Endothelial cell of umbilical vein (primary cell): Measurements from ENCODE around the gene MIA. TPM values are rescaled to one million over a fixed set of nuclear protein-coding genes. Genes with fewer than 3 reads are reported as not detected.

Experiments used
- BruUV-seq: library from RNA; stranded (reverse); fragments of 400-500 nt; replicated peaks from 2 replicates; lab custom pipeline; 2021; lab: Mats Ljungman, UMichigan
- CTCF ChIA-PET: fragments of 300-600, 350-600 bp; sonication (Branson Sonifier 250); formaldehyde crosslinking; loops from one replicate; lab custom pipeline; 2021; ENCODE audit warnings: antibody characterized with exemption, inconsistent platforms; lab: Charles Lee
- POLR2A ChIA-PET: fragments of 300-600, 350-600 bp; sonication (Branson Sonifier 250); formaldehyde crosslinking; loops from one replicate; lab custom pipeline; 2021; ENCODE audit warnings: antibody characterized with exemption, inconsistent platforms; lab: Charles Lee
- DNase-seq: peaks from one replicate; pipeline ENCODE4 v3.0.0-alpha.2; 2011; ENCODE audit warnings: low read depth, low spot score
- FAIRE-seq: peaks from 2 replicates; lab custom pipeline; 2011; peaks lifted over from hg19 to GRCh38; lab: Jason Lieb, UNC
- H2AFZ ChIP-seq: 2 replicates; pipeline ENCODE4 v1.6.0; 2012; ENCODE audit warnings: low read depth, low read length, control low read depth, inconsistent platforms
- H3K27ac ChIP-seq: 2 replicates; pipeline ENCODE4 v1.5.1; 2011; ENCODE audit warnings: low read depth, mild to moderate bottlenecking, control low read depth, low read length, moderate library complexity; ENCODE audit not compliant: insufficient read depth
- H3K27me3 ChIP-seq, 2 experiments: 2 replicates each; pipeline versions ENCODE4 v1.6.0 to v1.6.1; 2011; ENCODE audit warnings: low read length in 2 of 2, mixed read lengths in 1 of 2; ENCODE audit not compliant: control insufficient read depth in 2 of 2, insufficient read depth in 2 of 2
- H3K36me3 ChIP-seq, 2 experiments: 2 replicates in 1 of 2; 3 replicates in 1 of 2; pipeline ENCODE4 v1.5.1; 2011; ENCODE audit warnings: low read length in 2 of 2, mild to moderate bottlenecking in 1 of 2, moderate library complexity in 1 of 2; ENCODE audit not compliant: control insufficient read depth in 2 of 2, insufficient read depth in 2 of 2; ENCODE audit errors: extremely low read depth in 1 of 2
- H3K4me1 ChIP-seq: 3 replicates; pipeline ENCODE4 v1.5.1; 2011; ENCODE audit warnings: mild to moderate bottlenecking, low read length; ENCODE audit not compliant: control insufficient read depth, insufficient read depth; ENCODE audit errors: extremely low read depth
- H3K4me2 ChIP-seq: 2 replicates; pipeline ENCODE4 v1.6.1; 2011; ENCODE audit warnings: low read length, control low read depth, mixed read lengths; ENCODE audit not compliant: insufficient read depth
- H3K4me3 ChIP-seq, 3 experiments: fragments of 200-600 bp in 1 of 3; sonication (generic), shearing (Covaris generic) in 1 of 3; replicated peaks in 1 of 3; 2 replicates each; pipeline ENCODE4 v1.5.1; 2011 to 2016; ENCODE audit warnings: control low read depth in 3 of 3, low read length in 3 of 3, mild to moderate bottlenecking in 2 of 3, inconsistent platforms in 1 of 3, low read depth in 1 of 3, moderate library complexity in 1 of 3; ENCODE audit not compliant: insufficient read depth in 1 of 3
- H3K79me2 ChIP-seq: 2 replicates; pipeline ENCODE4 v1.6.0; 2012; ENCODE audit warnings: low read length, inconsistent platforms; ENCODE audit not compliant: control insufficient read depth, insufficient read depth
- H3K9ac ChIP-seq: replicated peaks from 2 replicates; pipeline ENCODE3; 2011; ENCODE audit warnings: low read length, control low read depth; ENCODE audit not compliant: insufficient read depth; ENCODE audit errors: extremely low read depth
- H3K9me1 ChIP-seq: replicated peaks from 3 replicates; pipeline ENCODE4 v1.6.0; 2011; ENCODE audit warnings: mild to moderate bottlenecking, low read length; ENCODE audit not compliant: control insufficient read depth, insufficient read depth; ENCODE audit errors: extremely low read depth
- H3K9me3 ChIP-seq: replicated peaks from 2 replicates; pipeline ENCODE4 v1.5.1; 2012; ENCODE audit warnings: low read length, inconsistent platforms; ENCODE audit not compliant: control insufficient read depth, insufficient read depth
- H4K20me1 ChIP-seq: replicated peaks from 2 replicates; pipeline ENCODE3; 2011; ENCODE audit warnings: mild to moderate bottlenecking, low read length; ENCODE audit not compliant: control insufficient read depth, insufficient read depth; ENCODE audit errors: extremely low read depth
- EZH2 ChIP-seq: IDR thresholded peaks from 2 replicates; pipeline ENCODE4 v1.6.1; 2012; ENCODE audit warnings: borderline replicate concordance, low read depth, mild to moderate bottlenecking, moderate library complexity, low read length, inconsistent platforms; ENCODE audit not compliant: severe bottlenecking
- FOS ChIP-seq: IDR thresholded peaks from 2 replicates; pipeline ENCODE4 v1.6.1; 2011; ENCODE audit warnings: mild to moderate bottlenecking, low read length, moderate library complexity, borderline replicate concordance; ENCODE audit not compliant: insufficient read depth
- GATA2 ChIP-seq: IDR thresholded peaks from 2 replicates; pipeline ENCODE4 v1.7.0; 2011; ENCODE audit warnings: low read depth, mild to moderate bottlenecking, moderate library complexity, mixed read lengths, low read length; ENCODE audit not compliant: insufficient read length, insufficient read depth
- JUN ChIP-seq: IDR thresholded peaks from 2 replicates; pipeline ENCODE4 v1.6.1; 2011; ENCODE audit warnings: borderline replicate concordance, low read depth; ENCODE audit not compliant: insufficient read length, insufficient read depth
- MYC ChIP-seq: IDR thresholded peaks from one replicate; pipeline ENCODE4 v1.6.1; 2011; ENCODE audit warnings: mild to moderate bottlenecking, low read depth, low read length
- POLR2A ChIP-seq: IDR thresholded peaks from 2 replicates; pipeline ENCODE4 v1.6.1; 2012; ENCODE audit warnings: low read depth, mild to moderate bottlenecking, control low read depth, low read length
- POLR2AphosphoS5 ChIP-seq: IDR thresholded peaks from 2 replicates; pipeline ENCODE4 v1.6.1; 2012; ENCODE audit warnings: low read depth, mild to moderate bottlenecking, control low read depth, low read length, moderate library complexity; ENCODE audit not compliant: insufficient read depth
- dilution Hi-C: fragments of 300-500 bp; cut with MboI; formaldehyde crosslinking; loops from one replicate; pipeline ENCODE4 v1.15.0; 2019; ENCODE audit warnings: low sequenced_read_pairs; ENCODE audit not compliant: extremely low pct_ligation_motif_present
- intact Hi-C: fragments of 100-400 bp; cut with micrococcal nuclease; formaldehyde crosslinking; loops from one replicate; pipeline ENCODE4 v1.10.0; 2022
- polyA plus RNA-seq, 4 experiments: library from polyadenylated mRNA; depleted of rRNA in 3 of 4; stranded (reverse) in 3 of 4; unstranded in 1 of 4; fragments of >200 nt; gene quantifications; 2 replicates each; pipeline versions ENCODE4 v1.2.1 to v1.2.3, GENCODE V29; 2011 to 2012; ENCODE audit warnings: missing spikeins in 1 of 4
- total RNA-seq: library from RNA; stranded (reverse); gene quantifications from 2 replicates; pipeline ENCODE4 v1.2.3, GENCODE V29; 2021
- TF ChIP-seq, protein P1 (sequence below), 2 donors: IDR thresholded peaks; 1 replicate in 1 of 2; 2 replicates in 1 of 2; pipeline ENCODE4 v1.5.1; 2011; ENCODE audit warnings: low read length in 2 of 2, mild to moderate bottlenecking in 2 of 2, moderate library complexity in 2 of 2, control low read depth in 1 of 2, inconsistent platforms in 1 of 2, low read depth in 1 of 2; ENCODE audit not compliant: insufficient read depth in 1 of 2; ENCODE audit errors: extremely low read depth in 1 of 2
- TF ChIP-seq, protein P2 (sequence below): IDR thresholded peaks from 2 replicates; pipeline ENCODE4 v1.6.1; 2011; ENCODE audit not compliant: insufficient read depth, insufficient read length

MIA gene
- total and polyA plus RNA-seq, 2 donors (not counting 3 experiments of a cell fraction or from before 2014, with no cell fraction given) = 0.32 TPM; not detected in 1

DNA sequence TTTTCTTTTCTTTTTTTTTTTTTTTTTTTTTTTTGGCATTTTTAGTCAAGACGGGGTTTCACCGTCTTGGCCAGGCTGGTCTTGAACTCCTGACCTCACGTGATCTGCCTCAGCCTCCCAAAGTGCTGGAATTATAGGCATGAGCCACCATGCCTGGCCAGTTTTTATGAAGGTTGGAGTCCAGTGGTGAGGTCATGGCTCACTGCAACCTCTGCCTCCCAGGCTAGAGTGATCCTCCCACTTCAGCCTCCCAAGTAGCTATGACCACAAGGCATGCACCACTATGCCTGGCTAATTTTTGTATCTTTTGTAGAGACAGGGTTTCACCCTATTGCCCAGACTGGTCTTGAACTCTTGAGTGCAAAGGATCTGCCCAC is 20.1 kb upstream of the MIA start:
- ChIA-PET CTCF (interaction anchor here (1.7 kb wide), 1 partner anchor 22 kb away, joined by 7 read pairs; the partner anchor contains the start of gene RAB4B), POLR2A (interaction anchor here (0.5 kb wide), 1 partner anchor 354 kb away, joined by 7 read pairs; no protein-coding TSS in a partner anchor)

More for the DNA sequence above, 20.1 kb upstream of the MIA start:
- no peak overlapping the region for H3K9ac ChIP-seq
- H3K4me3 ChIP-seq = no peak overlapping the region
- no peak overlapping the region for H2AFZ ChIP-seq
- no peaks in the 10 kb centered on the region for H4K20me1 ChIP-seq
- peaks cover 24% of the 10 kb centered on the region for H3K4me1 ChIP-seq
- H3K27me3 ChIP-seq = no peaks in the 10 kb centered on the region
- H3K4me2 ChIP-seq = no peak overlapping the region
- no peaks in the 10 kb centered on the region for H3K9me1 ChIP-seq
- TF ChIP-seq JUN (no peak), MYC (no peak), GATA2 (no peak), POLR2AphosphoS5 (no peak), EZH2 (no peak), FOS (no peak), POLR2A (no peak)
- TF ChIP-seq, protein P1, sequence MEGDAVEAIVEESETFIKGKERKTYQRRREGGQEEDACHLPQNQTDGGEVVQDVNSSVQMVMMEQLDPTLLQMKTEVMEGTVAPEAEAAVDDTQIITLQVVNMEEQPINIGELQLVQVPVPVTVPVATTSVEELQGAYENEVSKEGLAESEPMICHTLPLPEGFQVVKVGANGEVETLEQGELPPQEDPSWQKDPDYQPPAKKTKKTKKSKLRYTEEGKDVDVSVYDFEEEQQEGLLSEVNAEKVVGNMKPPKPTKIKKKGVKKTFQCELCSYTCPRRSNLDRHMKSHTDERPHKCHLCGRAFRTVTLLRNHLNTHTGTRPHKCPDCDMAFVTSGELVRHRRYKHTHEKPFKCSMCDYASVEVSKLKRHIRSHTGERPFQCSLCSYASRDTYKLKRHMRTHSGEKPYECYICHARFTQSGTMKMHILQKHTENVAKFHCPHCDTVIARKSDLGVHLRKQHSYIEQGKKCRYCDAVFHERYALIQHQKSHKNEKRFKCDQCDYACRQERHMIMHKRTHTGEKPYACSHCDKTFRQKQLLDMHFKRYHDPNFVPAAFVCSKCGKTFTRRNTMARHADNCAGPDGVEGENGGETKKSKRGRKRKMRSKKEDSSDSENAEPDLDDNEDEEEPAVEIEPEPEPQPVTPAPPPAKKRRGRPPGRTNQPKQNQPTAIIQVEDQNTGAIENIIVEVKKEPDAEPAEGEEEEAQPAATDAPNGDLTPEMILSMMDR (IDR thresholded peaks at IDR 0.05; ENCODE audit: extremely low read depth in 1 of 2, insufficient read depth in 1 of 2, low read depth in 1 of 2, low read length in 2 of 2) = no peak
- TF ChIP-seq, protein P2, sequence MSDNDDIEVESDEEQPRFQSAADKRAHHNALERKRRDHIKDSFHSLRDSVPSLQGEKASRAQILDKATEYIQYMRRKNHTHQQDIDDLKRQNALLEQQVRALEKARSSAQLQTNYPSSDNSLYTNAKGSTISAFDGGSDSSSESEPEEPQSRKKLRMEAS = no peak
- no TSS peak for BruUV-seq
- no peak overlapping the region for H3K27ac ChIP-seq
- DNase-seq (no peak), FAIRE-seq (no peak)
- intact Hi-C loops = no loop called here
- H3K36me3 ChIP-seq = peaks cover 18 to 29% of the 10 kb centered on the region in 2 experiments
- peaks cover 77% of the 10 kb centered on the region for H3K79me2 ChIP-seq
- H3K9me3 ChIP-seq = no peaks in the 10 kb centered on the region
- dilution Hi-C loops = no loop called here
